SK-N-SH (cell line): ENCODE data around the gene FAM9C.
A peak's percentile ranks its signal among the peaks of the same experiment; 100 is the strongest.

Source experiments
- CHD2 ChIP-seq: fragments of 150-350 bp; IDR thresholded peaks from 2 replicates; pipeline ENCODE4 v1.6.1; 2018; ENCODE audit warnings: low read length; ENCODE audit not compliant: partially characterized antibody
- CTCF ChIP-seq: fragments of 200-600 bp; sonication (generic); IDR thresholded peaks from 2 replicates; pipeline ENCODE4 v1.6.1; 2017; ENCODE audit warnings: antibody characterized with exemption, mild to moderate bottlenecking, moderate library complexity
- EZH2phosphoT487 ChIP-seq: fragments of 200-600 bp; sonication (generic); IDR thresholded peaks from 2 replicates; pipeline ENCODE4 v1.6.1; 2017; ENCODE audit warnings: low read depth, mixed run types, mild to moderate bottlenecking, antibody characterized with exemption, moderate library complexity, borderline replicate concordance
- FOXJ3 ChIP-seq: sonication (generic); formaldehyde crosslinking; IDR thresholded peaks from 2 replicates; pipeline ENCODE4 v1.5.1; 2020; ENCODE audit warnings: mild to moderate bottlenecking, missing genetic modification reagents
- GABPA ChIP-seq: IDR thresholded peaks from 2 replicates; pipeline ENCODE4 v1.4.0; 2012; ENCODE audit warnings: low read depth, mild to moderate bottlenecking
- IRF3 ChIP-seq: fragments of 150-350 bp; IDR thresholded peaks from 2 replicates; pipeline ENCODE4 v1.6.1; 2016; ENCODE audit warnings: mild to moderate bottlenecking, low read depth, low read length
- MAX ChIP-seq: IDR thresholded peaks from 2 replicates; pipeline ENCODE4 v1.4.0; 2012; ENCODE audit warnings: low read depth
- MXI1 ChIP-seq: IDR thresholded peaks from 2 replicates; pipeline ENCODE4 v1.6.1; 2012; ENCODE audit warnings: mild to moderate bottlenecking, low read depth, low read length, improper control_type of control experiment
- NFIC ChIP-seq: IDR thresholded peaks from 2 replicates; pipeline ENCODE4 v1.4.0; 2012; ENCODE audit warnings: borderline replicate concordance
- NRF1 ChIP-seq: IDR thresholded peaks from 2 replicates; pipeline ENCODE4 v1.6.1; 2012; ENCODE audit warnings: low read depth, mild to moderate bottlenecking, low read length
- RFX5 ChIP-seq: IDR thresholded peaks from 2 replicates; pipeline ENCODE4 v1.6.1; 2012; ENCODE audit warnings: mild to moderate bottlenecking, improper control_type of control experiment, low read length
- SMC3 ChIP-seq: IDR thresholded peaks from 2 replicates; pipeline ENCODE4 v1.6.1; 2012; ENCODE audit warnings: low read depth, low read length, improper control_type of control experiment
- TEAD4 ChIP-seq: IDR thresholded peaks from 2 replicates; pipeline ENCODE4 v1.4.0; 2012; ENCODE audit warnings: mild to moderate bottlenecking, borderline replicate concordance; ENCODE audit not compliant: insufficient read depth

GRCh38 chrX:13033193-13033592 lies 11.2 kb downstream of the FAM9C start:
- TF ChIP-seq CHD2 = no peak
- TF ChIP-seq TEAD4 = no peak
- TF ChIP-seq NRF1 = no peak
- TF ChIP-seq CTCF = no peak
- no peak for TF ChIP-seq MXI1
- TF ChIP-seq GABPA = no peak
- no peak for TF ChIP-seq MAX
- TF ChIP-seq NFIC = peak; percentile 9; the same call in 1 of the 2 replicates
- TF ChIP-seq SMC3 = no peak
- no peak for TF ChIP-seq RFX5
- TF ChIP-seq EZH2phosphoT487 = no peak
- TF ChIP-seq IRF3 = no peak
- TF ChIP-seq FOXJ3 (CRISPR knock-in tag) = no peak
